Measurements from ENCODE around the gene SSH2. TPM values are rescaled to one million over a fixed set of nuclear protein-coding genes. Genes with fewer than 3 reads are reported as not detected.

The SSH2 gene
- total and polyA plus RNA-seq, 2 of the 13 experiments (the other 11 are each of a cell fraction or from before 2014, with no cell fraction given), result 6.0 to 6.4 TPM

DNA sequence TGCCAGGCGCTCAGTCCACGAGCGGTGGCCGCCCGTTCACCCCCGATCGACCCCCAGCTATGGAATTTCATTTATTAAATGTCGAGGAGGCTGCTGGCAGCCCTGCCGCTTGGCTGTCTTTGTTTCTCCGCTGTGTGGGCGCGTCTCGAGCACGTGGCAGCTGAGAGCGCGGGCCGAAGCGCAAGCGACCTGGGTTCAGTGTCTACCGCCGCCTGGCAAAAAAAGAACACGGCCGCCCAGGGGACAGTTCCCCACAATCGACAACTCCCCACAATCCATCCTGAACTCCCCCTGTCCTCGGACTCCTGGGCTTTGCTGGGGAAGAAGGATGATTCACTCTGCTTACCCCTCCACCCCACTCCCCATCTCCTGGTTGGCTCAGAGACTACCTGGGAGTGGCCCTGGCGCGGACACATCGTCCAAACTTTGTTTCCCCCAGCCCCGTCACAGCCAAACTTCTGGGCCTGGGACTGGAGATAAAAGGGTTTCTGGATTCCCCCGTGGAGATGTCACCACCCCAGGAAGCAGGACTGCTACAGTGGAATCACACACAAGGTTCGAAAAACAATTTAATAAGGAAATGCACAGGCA is 338.8 kb downstream of the SSH2 start (continued):
- TF ChIP-seq NFKB2 (CRISPR knock-in tag; IDR thresholded peaks at IDR 0.05; ENCODE audit: borderline replicate concordance), result peak; percentile 62; the same call in 1 of the 2 replicates
- TF ChIP-seq SOX6 (IDR thresholded peaks at IDR 0.05), result no peak
- no peak for TF ChIP-seq SOX6 (CRISPR knock-in tag; IDR thresholded peaks at IDR 0.05)
- TF ChIP-seq, protein P1, sequence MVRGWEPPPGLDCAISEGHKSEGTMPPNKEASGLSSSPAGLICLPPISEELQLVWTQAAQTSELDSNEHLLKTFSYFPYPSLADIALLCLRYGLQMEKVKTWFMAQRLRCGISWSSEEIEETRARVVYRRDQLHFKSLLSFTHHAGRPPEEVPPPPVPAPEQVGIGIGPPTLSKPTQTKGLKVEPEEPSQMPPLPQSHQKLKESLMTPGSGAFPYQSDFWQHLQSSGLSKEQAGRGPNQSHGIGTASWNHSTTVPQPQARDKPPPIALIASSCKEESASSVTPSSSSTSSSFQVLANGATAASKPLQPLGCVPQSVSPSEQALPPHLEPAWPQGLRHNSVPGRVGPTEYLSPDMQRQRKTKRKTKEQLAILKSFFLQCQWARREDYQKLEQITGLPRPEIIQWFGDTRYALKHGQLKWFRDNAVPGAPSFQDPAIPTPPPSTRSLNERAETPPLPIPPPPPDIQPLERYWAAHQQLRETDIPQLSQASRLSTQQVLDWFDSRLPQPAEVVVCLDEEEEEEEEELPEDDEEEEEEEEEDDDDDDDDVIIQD (CRISPR knock-in tag; IDR thresholded peaks at IDR 0.05; ENCODE audit: low read depth), result no peak
- TF ChIP-seq ZNF251 (CRISPR knock-in tag; IDR thresholded peaks at IDR 0.05), result no peak
- no peak for TF ChIP-seq AGO2 (optimal IDR thresholded peaks at IDR 0.05; ENCODE audit: low read depth, low read length)
- no peak for TF ChIP-seq ZFP36L2 (CRISPR knock-in tag; IDR thresholded peaks at IDR 0.05)
- TF ChIP-seq BATF2 (CRISPR knock-in tag; IDR thresholded peaks at IDR 0.05), result no peak
- 0 out of 2 replicates have a peak, but pooled peaks have one; percentile 3 for TF ChIP-seq ZNF543 (CRISPR knock-in tag; IDR thresholded peaks at IDR 0.05)
- TF ChIP-seq ZSCAN5A (CRISPR knock-in tag; IDR thresholded peaks at IDR 0.05; ENCODE audit: borderline replicate concordance), result 0 out of 2 replicates have a peak, but pooled peaks have one; percentile 17
- peak; percentile 33; the same call in 1 of the 2 replicates for TF ChIP-seq EED (CRISPR knock-in tag; IDR thresholded peaks at IDR 0.05)
- TF ChIP-seq IRX3 (CRISPR knock-in tag; IDR thresholded peaks at IDR 0.05; ENCODE audit: borderline replicate concordance, low read depth), result peak; percentile 71; the same call in 1 of the 2 replicates
- no peak for TF ChIP-seq ZNF597 (CRISPR knock-in tag; IDR thresholded peaks at IDR 0.05)
- peak; percentile 16; the same call in 1 of the 2 replicates for TF ChIP-seq E2F1 (CRISPR knock-in tag; IDR thresholded peaks at IDR 0.05)
- TF ChIP-seq ZNF879 (CRISPR knock-in tag; IDR thresholded peaks at IDR 0.05), result peak; percentile 79
- no peak for TF ChIP-seq ZNF383 (CRISPR knock-in tag; IDR thresholded peaks at IDR 0.05; ENCODE audit: borderline replicate concordance)
- peak; percentile 19; the same call in 1 of the 2 replicates for TF ChIP-seq ISL2 (CRISPR knock-in tag; IDR thresholded peaks at IDR 0.05)
- TF ChIP-seq ZNF33B (CRISPR knock-in tag; IDR thresholded peaks at IDR 0.05), result no peak
- TF ChIP-seq ZNF414 (CRISPR knock-in tag; IDR thresholded peaks at IDR 0.05), result peak; percentile 72; the same call in 1 of the 2 replicates
- no peak for TF ChIP-seq ZNF724P (CRISPR knock-in tag; IDR thresholded peaks at IDR 0.05; ENCODE audit: borderline replicate concordance)
- TF ChIP-seq, protein P2, sequence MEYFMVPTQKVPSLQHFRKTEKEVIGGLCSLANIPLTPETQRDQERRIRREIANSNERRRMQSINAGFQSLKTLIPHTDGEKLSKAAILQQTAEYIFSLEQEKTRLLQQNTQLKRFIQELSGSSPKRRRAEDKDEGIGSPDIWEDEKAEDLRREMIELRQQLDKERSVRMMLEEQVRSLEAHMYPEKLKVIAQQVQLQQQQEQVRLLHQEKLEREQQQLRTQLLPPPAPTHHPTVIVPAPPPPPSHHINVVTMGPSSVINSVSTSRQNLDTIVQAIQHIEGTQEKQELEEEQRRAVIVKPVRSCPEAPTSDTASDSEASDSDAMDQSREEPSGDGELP (IDR thresholded peaks at IDR 0.05; ENCODE audit: borderline replicate concordance, low read depth), result no peak
- no peak for TF ChIP-seq NKX3-1 (CRISPR knock-in tag; IDR thresholded peaks at IDR 0.05)
- TF ChIP-seq ZNF441 (CRISPR knock-in tag; IDR thresholded peaks at IDR 0.05; ENCODE audit: borderline replicate concordance), result 0 out of 2 replicates have a peak, but pooled peaks have one; percentile 31

Data from HepG2 (cell line).